GM23248 (cell line): ENCODE results near the gene FCGR3B.
"Not testable (repeated sequence)": the region's sequence is repeated elsewhere in the genome, so short reads cannot be mapped to it uniquely, and the experiment has no call there.

Experiments used
- EZH2 ChIP-seq: fragments of 200-600 bp; sonication (generic); IDR thresholded peaks from 2 replicates; pipeline ENCODE4 v1.6.1; 2018; ENCODE audit warnings: antibody characterized with exemption, mild to moderate bottlenecking; ENCODE audit not compliant: insufficient read depth, poor library complexity, severe bottlenecking
- EZH2phosphoT487 ChIP-seq: fragments of 200-600 bp; sonication (generic); IDR thresholded peaks from 2 replicates; pipeline ENCODE4 v1.6.1; 2018; ENCODE audit warnings: antibody characterized with exemption, moderate library complexity, mild to moderate bottlenecking, low read depth; ENCODE audit not compliant: insufficient read depth

GRCh38 chr1:161610198-161610597, 20.8 kb downstream of the FCGR3B start:
- not testable (repeated sequence) for TF ChIP-seq EZH2phosphoT487, EZH2
